ENCODE measurements around the gene KIF6. TPM values are rescaled to one million over a fixed set of nuclear protein-coding genes. Genes with fewer than 3 reads are reported as not detected.

The KIF6 gene
- polyA plus RNA-seq, 3 donors, result not detected

DNA sequence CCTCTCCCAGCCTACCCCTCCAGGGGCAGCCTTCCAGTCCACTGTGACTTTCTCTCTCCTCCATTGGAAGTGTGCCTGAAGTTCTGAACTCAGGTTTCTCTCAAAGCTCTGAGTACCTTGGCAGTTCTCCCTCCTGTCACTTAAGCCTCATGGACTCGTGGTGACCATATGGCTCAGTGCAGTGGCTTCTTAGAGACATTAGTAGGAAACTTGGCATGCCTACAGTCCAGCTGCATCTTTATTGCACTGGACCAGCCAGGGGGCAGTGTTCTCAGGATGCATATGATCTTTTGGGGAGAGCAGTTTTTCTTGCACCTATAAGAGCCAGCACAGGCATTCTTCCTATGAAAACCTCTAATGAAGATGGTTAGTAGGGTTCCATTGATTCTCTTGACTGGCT is 355.2 kb downstream of the KIF6 start:
- Histone ChIP-seq H3K79me2 (ENCODE audit: insufficient read depth, low read length) (no peaks in the 10 kb centered on the region), H3K9ac (ENCODE audit: insufficient read depth, low read length, poor library complexity, severe bottlenecking) (no peak overlapping the region), H3K36me3 (replicated peaks in 1 of 2; ENCODE audit: control insufficient read depth in 1 of 2, insufficient read depth in 2 of 2, low read length in 2 of 2) (no peaks in the 10 kb centered on the region), H2AFZ (ENCODE audit: insufficient read depth, low read depth, low read length, poor library complexity, severe bottlenecking) (no peak overlapping the region), H3K27ac (ENCODE audit: low read depth in 1 of 2, low read length in 2 of 2) (no peak overlapping the region), H3K27me3 (ENCODE audit: control insufficient read depth in 2 of 2, insufficient read depth in 2 of 2, low read length in 2 of 2) (no peaks in the 10 kb centered on the region), H3K4me2 (replicated peaks; ENCODE audit: extremely low read depth, low read length, poor library complexity, severe bottlenecking) (no peak overlapping the region), H3K4me1 (ENCODE audit: control insufficient read depth in 1 of 2, insufficient read depth in 2 of 2, low read length in 2 of 2) (no peaks in the 10 kb centered on the region), H3K4me3 (replicated peaks in 1 of 3; ENCODE audit: low read depth in 2 of 3, low read length in 3 of 3) (no peak overlapping the region), H3K9me3 (replicated peaks in 1 of 2; ENCODE audit: control insufficient read depth in 1 of 2, insufficient read depth in 1 of 2, low read length in 2 of 2) (no peaks in the 10 kb centered on the region), H4K20me1 (ENCODE audit: insufficient read depth, low read length) (no peaks in the 10 kb centered on the region)
- TF ChIP-seq, protein P1, sequence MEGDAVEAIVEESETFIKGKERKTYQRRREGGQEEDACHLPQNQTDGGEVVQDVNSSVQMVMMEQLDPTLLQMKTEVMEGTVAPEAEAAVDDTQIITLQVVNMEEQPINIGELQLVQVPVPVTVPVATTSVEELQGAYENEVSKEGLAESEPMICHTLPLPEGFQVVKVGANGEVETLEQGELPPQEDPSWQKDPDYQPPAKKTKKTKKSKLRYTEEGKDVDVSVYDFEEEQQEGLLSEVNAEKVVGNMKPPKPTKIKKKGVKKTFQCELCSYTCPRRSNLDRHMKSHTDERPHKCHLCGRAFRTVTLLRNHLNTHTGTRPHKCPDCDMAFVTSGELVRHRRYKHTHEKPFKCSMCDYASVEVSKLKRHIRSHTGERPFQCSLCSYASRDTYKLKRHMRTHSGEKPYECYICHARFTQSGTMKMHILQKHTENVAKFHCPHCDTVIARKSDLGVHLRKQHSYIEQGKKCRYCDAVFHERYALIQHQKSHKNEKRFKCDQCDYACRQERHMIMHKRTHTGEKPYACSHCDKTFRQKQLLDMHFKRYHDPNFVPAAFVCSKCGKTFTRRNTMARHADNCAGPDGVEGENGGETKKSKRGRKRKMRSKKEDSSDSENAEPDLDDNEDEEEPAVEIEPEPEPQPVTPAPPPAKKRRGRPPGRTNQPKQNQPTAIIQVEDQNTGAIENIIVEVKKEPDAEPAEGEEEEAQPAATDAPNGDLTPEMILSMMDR (IDR thresholded peaks at IDR 0.05), result no peak
- 60% methylated on average over 1 of the region's 1 CpG for WGBS (ENCODE audit: insufficient coverage)
- Mint-ChIP-seq H3K9me3 (peaks cover 0 to 2% (median 0%) of the 10 kb centered on the region in 7 donors), H3K4me3 (no peak overlapping the region), H3K36me3 (no peaks in the 10 kb centered on the region), H3K27me3 (ENCODE audit: low read depth in 3 of 3) (peaks cover 2 to 4% (median 2%) of the 10 kb centered on the region in 3 donors), H3K27ac (no peak overlapping the region), H3K4me1 (no peaks in the 10 kb centered on the region)
- DNase-seq, result no peak
- intact Hi-C loops (cut with micrococcal nuclease), result no loop called here

GRCh38 chr6:39367700-39368099 is 357.5 kb downstream of the KIF6 start:
- no peaks in the 10 kb centered on the region for H3K4me1 ChIP-seq (ENCODE audit: control insufficient read depth in 1 of 2, insufficient read depth in 2 of 2, low read length in 2 of 2)
- no peak for DNase-seq
- TF ChIP-seq, protein P1 (IDR thresholded peaks at IDR 0.05), result no peak
- H3K4me2 ChIP-seq (replicated peaks; ENCODE audit: extremely low read depth, low read length, poor library complexity, severe bottlenecking), result no peak overlapping the region
- no peaks in the 10 kb centered on the region for H3K79me2 ChIP-seq (ENCODE audit: insufficient read depth, low read length)
- no peaks in the 10 kb centered on the region for H3K27me3 ChIP-seq (ENCODE audit: control insufficient read depth in 2 of 2, insufficient read depth in 2 of 2, low read length in 2 of 2)
- H3K36me3 ChIP-seq (replicated peaks in 1 of 2; ENCODE audit: control insufficient read depth in 1 of 2, insufficient read depth in 2 of 2, low read length in 2 of 2), result no peaks in the 10 kb centered on the region
- no peaks in the 10 kb centered on the region for H3K9me3 ChIP-seq (replicated peaks in 1 of 2; ENCODE audit: control insufficient read depth in 1 of 2, insufficient read depth in 1 of 2, low read length in 2 of 2)
- peaks cover 2 to 5% (median 4%) of the 10 kb centered on the region in 3 donors for H3K27me3 Mint-ChIP-seq (ENCODE audit: low read depth in 3 of 3)
- H3K36me3 Mint-ChIP-seq, result no peaks in the 10 kb centered on the region
- H3K27ac ChIP-seq (ENCODE audit: low read depth in 1 of 2, low read length in 2 of 2), result no peak overlapping the region
- H4K20me1 ChIP-seq (ENCODE audit: insufficient read depth, low read length), result no peaks in the 10 kb centered on the region
- H2AFZ ChIP-seq (ENCODE audit: insufficient read depth, low read depth, low read length, poor library complexity, severe bottlenecking), result no peak overlapping the region
- H3K4me1 Mint-ChIP-seq, result no peaks in the 10 kb centered on the region
- peaks cover 0 to 2% (median 0%) of the 10 kb centered on the region in 7 donors for H3K9me3 Mint-ChIP-seq
- peak overlapping the region in 1 of 7 donors; percentile 46 for H3K27ac Mint-ChIP-seq
- H3K4me3 Mint-ChIP-seq, result no peak overlapping the region
- no peak overlapping the region for H3K9ac ChIP-seq (ENCODE audit: insufficient read depth, low read length, poor library complexity, severe bottlenecking)
- WGBS (ENCODE audit: insufficient coverage), result 40% methylated on average over 1 of the region's 3 CpGs
- no peak overlapping the region for H3K4me3 ChIP-seq (replicated peaks in 1 of 3; ENCODE audit: low read depth in 2 of 3, low read length in 3 of 3)
- intact Hi-C loops (cut with micrococcal nuclease), result no loop called here

Data from CD14-positive monocyte (primary cell).